OCI-LY3 (cell line): Measurements from ENCODE around the gene JPH4.

Experiments
- H2AFZ ChIP-seq: fragments of 200-600, 300-600 bp; shearing (Covaris generic); 2 replicates; pipeline ENCODE4 v1.6.0; 2014; ENCODE audit warnings: antibody characterized with exemption, low read depth, low read length
- H3K27ac ChIP-seq: fragments of 200-600, 300-600 bp; sonication (generic); 2 replicates; pipeline ENCODE4 v1.5.1; 2014; ENCODE audit warnings: mild to moderate bottlenecking, low read length, moderate library complexity, mixed read lengths
- H3K27me3 ChIP-seq: fragments of 200-600, 300-600 bp; sonication (generic); 2 replicates; pipeline ENCODE4 v1.6.1; 2014; ENCODE audit warnings: low read depth, low read length, mixed read lengths
- H3K36me3 ChIP-seq: fragments of 200-600, 300-600 bp; sonication (generic); replicated peaks from 2 replicates; pipeline ENCODE3; 2014; ENCODE audit warnings: low read depth, low read length, mixed read lengths
- H3K4me1 ChIP-seq: fragments of 300-600, 200-600 bp; sonication (generic); 2 replicates; pipeline ENCODE4 v1.6.1; 2014; ENCODE audit warnings: low read length, mixed read lengths
- H3K4me2 ChIP-seq: fragments of 200-600, 300-600 bp; sonication (generic); 2 replicates; pipeline ENCODE4 v1.6.1; 2014; ENCODE audit warnings: low read length, mixed read lengths
- H3K4me3 ChIP-seq: fragments of 300-600, 200-600 bp; sonication (generic); 2 replicates; pipeline ENCODE4 v1.5.1; 2014; ENCODE audit warnings: antibody characterized with exemption, mild to moderate bottlenecking, low read length, moderate library complexity
- H3K79me2 ChIP-seq: fragments of 300-600, 200-600 bp; shearing (Covaris generic); 2 replicates; pipeline ENCODE4 v1.6.1; 2014; ENCODE audit warnings: mild to moderate bottlenecking, low read length, mixed read lengths
- H3K9ac ChIP-seq: fragments of 300-600, 200-600 bp; shearing (Covaris generic); 2 replicates; pipeline ENCODE4 v1.6.0; 2014; ENCODE audit warnings: mild to moderate bottlenecking, low read length, moderate library complexity
- H3K9me3 ChIP-seq: fragments of 200-600, 300-600 bp; shearing (Covaris generic); 2 replicates; pipeline ENCODE4 v1.6.1; 2014; ENCODE audit warnings: low read length, mixed read lengths; ENCODE audit not compliant: insufficient read depth
- H4K20me1 ChIP-seq: fragments of 200-600, 300-600 bp; sonication (generic); 2 replicates; pipeline ENCODE4 v1.6.1; 2016; ENCODE audit warnings: low read length, mixed read lengths; ENCODE audit not compliant: insufficient read depth
- CTCF ChIP-seq: fragments of 200-600, 300-600 bp; sonication (generic); IDR thresholded peaks from 2 replicates; pipeline ENCODE4 v1.5.1; 2014; ENCODE audit warnings: antibody characterized with exemption, low read length, low read depth
- EZH2phosphoT487 ChIP-seq: fragments of 200-600 bp; shearing (Covaris generic); IDR thresholded peaks from 2 replicates; pipeline ENCODE4 v1.6.1; 2018; ENCODE audit warnings: antibody characterized with exemption, mixed run types, low read depth

The JPH4 gene

GRCh38 chr14:23529016-23529415 lies 49.6 kb downstream of the JPH4 start:
- Histone ChIP-seq H3K36me3 (no peaks in the 10 kb centered on the region), H3K4me1 (no peaks in the 10 kb centered on the region), H3K4me3 (no peak overlapping the region), H3K79me2 (no peaks in the 10 kb centered on the region), H3K9me3 (no peaks in the 10 kb centered on the region), H3K27me3 (no peaks in the 10 kb centered on the region), H3K27ac (no peak overlapping the region), H2AFZ (no peak overlapping the region), H4K20me1 (no peaks in the 10 kb centered on the region), H3K4me2 (no peak overlapping the region), H3K9ac (no peak overlapping the region)
- TF ChIP-seq EZH2phosphoT487 (no peak), CTCF (no peak)

GRCh38 chr14:23528555-23528954 lies 50.0 kb downstream of the JPH4 start:
- no peak overlapping the region for H3K9ac ChIP-seq
- H3K27ac ChIP-seq, result no peak overlapping the region
- H2AFZ ChIP-seq, result no peak overlapping the region
- no peaks in the 10 kb centered on the region for H3K27me3 ChIP-seq
- no peaks in the 10 kb centered on the region for H3K79me2 ChIP-seq
- no peak for TF ChIP-seq EZH2phosphoT487
- TF ChIP-seq CTCF, result no peak
- no peaks in the 10 kb centered on the region for H3K9me3 ChIP-seq
- no peaks in the 10 kb centered on the region for H3K36me3 ChIP-seq
- no peak overlapping the region for H3K4me2 ChIP-seq
- H3K4me3 ChIP-seq, result no peak overlapping the region
- H4K20me1 ChIP-seq, result no peaks in the 10 kb centered on the region
- no peaks in the 10 kb centered on the region for H3K4me1 ChIP-seq

- no peaks in the 10 kb centered on the region for H3K27me3 ChIP-seq
- H4K20me1 ChIP-seq, result no peaks in the 10 kb centered on the region
- no peaks in the 10 kb centered on the region for H3K9me3 ChIP-seq
- no peaks in the 10 kb centered on the region for H3K79me2 ChIP-seq
- H2AFZ ChIP-seq, result no peak overlapping the region
- no peak overlapping the region for H3K9ac ChIP-seq
- H3K4me3 ChIP-seq, result no peak overlapping the region
- no peaks in the 10 kb centered on the region for H3K36me3 ChIP-seq
- no peak overlapping the region for H3K4me2 ChIP-seq
- no peaks in the 10 kb centered on the region for H3K4me1 ChIP-seq
- TF ChIP-seq EZH2phosphoT487, result no peak
- no peak for TF ChIP-seq CTCF
- H3K27ac ChIP-seq, result no peak overlapping the region
These were observed 53.0 kb downstream of the JPH4 start for GRCh38 chr14:23525611-23526010.

- Histone ChIP-seq H3K27ac (no peak overlapping the region), H3K4me1 (no peaks in the 10 kb centered on the region), H3K9me3 (no peaks in the 10 kb centered on the region), H3K4me2 (no peak overlapping the region), H3K36me3 (no peaks in the 10 kb centered on the region), H3K9ac (no peak overlapping the region), H3K27me3 (no peaks in the 10 kb centered on the region), H3K4me3 (no peak overlapping the region), H3K79me2 (no peaks in the 10 kb centered on the region), H4K20me1 (no peaks in the 10 kb centered on the region), H2AFZ (no peak overlapping the region)
- TF ChIP-seq EZH2phosphoT487 (no peak), CTCF (no peak)
These were observed 53.6 kb downstream of the JPH4 start for GRCh38 chr14:23524954-23525353.
